Airway epithelial cell (primary cell): ENCODE measurements around the gene MOB1B. TPM values are rescaled to one million over a fixed set of nuclear protein-coding genes. Genes with fewer than 3 reads are reported as not detected.

Source experiments
- total RNA-seq: library from RNA; depleted of rRNA; stranded (reverse); fragments of >200 nt; gene quantifications from 2 replicates; pipeline ENCODE4 v1.2.3, GENCODE V29; 2015

The MOB1B gene
- total RNA-seq, result 10.2 and 12.2 TPM in 2 replicates

DNA sequence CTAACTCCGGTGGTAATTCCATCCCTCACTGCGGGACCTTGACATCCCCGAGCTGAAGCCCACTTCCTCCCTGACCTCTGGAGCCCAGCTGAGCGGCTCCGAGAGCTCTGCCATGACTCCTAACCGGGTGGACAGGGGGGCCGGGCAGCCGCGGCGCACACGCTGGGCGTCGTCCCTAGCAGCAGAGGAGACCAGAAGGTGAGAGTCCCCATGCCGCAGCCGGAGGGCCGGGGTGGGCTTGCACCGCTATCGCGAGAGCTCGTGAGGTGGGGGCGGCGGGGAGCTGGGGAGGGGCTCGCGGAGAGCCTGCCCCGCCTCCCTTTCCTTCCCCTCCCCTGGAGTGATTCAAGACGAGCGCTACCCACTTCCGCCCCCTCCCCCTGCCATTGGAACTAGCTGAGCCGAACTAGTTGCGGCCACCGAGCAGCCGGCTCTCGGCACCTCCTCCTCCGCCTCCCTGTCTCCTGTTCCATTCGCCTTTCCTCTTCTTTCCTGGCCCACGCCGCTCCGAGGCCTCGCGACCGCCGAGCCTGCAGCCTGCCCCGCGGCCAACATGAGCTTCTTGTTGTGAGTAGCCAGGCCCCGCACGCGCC, at the start of gene MOB1B:
MOB1B (plus strand) TSS at position 386 of the 593 bp plus-strand sequence; CDS start at position 554, 168 bp downstream.

DNA sequence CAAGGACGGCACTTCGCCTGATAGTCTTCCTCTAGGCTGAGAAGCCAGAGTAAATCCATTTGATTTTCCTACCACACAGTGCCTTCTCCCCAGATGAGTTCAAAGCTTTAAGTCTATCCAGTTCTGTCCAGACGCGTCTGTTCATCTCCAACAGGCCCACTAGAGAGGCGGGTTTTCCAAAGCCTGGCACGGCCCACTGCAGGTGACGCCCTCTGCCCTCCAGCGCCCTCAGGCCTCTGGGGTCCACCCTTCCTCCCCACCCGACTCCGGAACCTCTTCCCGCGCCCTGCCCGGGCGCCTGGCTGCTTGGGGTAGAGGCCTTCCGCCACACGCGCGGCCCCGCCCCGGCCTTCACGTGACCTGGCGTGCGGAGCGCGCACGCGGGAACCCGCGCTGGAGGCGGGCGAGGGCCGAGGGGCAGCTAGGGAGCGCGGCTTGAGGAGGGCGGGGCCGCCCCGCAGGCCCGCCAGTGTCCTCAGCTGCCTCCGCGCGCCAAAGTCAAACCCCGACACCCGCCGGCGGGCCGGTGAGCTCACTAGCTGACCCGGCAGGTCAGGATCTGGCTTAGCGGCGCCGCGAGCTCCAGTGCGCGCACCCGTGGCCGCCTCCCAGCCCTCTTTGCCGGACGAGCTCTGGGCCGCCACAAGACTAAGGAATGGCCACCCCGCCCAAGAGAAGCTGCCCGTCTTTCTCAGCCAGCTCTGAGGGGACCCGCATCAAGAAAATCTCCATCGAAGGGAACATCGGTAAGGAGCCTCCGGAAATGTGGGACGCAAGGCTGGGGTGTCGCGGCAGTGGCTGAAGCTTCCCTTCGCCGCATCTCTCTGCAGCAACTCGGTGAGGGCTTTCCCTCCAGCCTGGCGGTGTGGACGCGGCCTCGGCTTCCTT, 91.3 kb downstream of the MOB1B start, which contains the start of gene DCK:
DCK (plus strand) TSS at position 469 of the 888 bp plus-strand sequence; CDS start at position 656, 187 bp downstream.

Other genes with a start within 250 kb of the MOB1B start
- not detected in 2 replicates for gene JCHAIN, start 235.9 kb upstream of the MOB1B start, total RNA-seq
- gene UTP3, start 213.8 kb upstream of the MOB1B start, total RNA-seq, result 26.8 and 27.4 TPM in 2 replicates
- 20.3 and 22.1 TPM in 2 replicates for gene RUFY3, start 180.4 kb upstream of the MOB1B start, total RNA-seq
- 84.9 and 106 TPM in 2 replicates for gene GRSF1, start 62.5 kb upstream of the MOB1B start, total RNA-seq
- gene DCK, start 91.3 kb downstream of the MOB1B start, total RNA-seq, result 17.0 and 18.5 TPM in 2 replicates